ELR (cell line): ENCODE results near the gene TBC1D14.

Source experiments
- DNase-seq: peaks from one replicate; pipeline ENCODE4 v3.0.0-alpha.2; 2015; ENCODE audit warnings: low read depth

Gene TBC1D14, protein sequence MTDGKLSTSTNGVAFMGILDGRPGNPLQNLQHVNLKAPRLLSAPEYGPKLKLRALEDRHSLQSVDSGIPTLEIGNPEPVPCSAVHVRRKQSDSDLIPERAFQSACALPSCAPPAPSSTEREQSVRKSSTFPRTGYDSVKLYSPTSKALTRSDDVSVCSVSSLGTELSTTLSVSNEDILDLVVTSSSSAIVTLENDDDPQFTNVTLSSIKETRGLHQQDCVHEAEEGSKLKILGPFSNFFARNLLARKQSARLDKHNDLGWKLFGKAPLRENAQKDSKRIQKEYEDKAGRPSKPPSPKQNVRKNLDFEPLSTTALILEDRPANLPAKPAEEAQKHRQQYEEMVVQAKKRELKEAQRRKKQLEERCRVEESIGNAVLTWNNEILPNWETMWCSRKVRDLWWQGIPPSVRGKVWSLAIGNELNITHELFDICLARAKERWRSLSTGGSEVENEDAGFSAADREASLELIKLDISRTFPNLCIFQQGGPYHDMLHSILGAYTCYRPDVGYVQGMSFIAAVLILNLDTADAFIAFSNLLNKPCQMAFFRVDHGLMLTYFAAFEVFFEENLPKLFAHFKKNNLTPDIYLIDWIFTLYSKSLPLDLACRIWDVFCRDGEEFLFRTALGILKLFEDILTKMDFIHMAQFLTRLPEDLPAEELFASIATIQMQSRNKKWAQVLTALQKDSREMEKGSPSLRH

DNA sequence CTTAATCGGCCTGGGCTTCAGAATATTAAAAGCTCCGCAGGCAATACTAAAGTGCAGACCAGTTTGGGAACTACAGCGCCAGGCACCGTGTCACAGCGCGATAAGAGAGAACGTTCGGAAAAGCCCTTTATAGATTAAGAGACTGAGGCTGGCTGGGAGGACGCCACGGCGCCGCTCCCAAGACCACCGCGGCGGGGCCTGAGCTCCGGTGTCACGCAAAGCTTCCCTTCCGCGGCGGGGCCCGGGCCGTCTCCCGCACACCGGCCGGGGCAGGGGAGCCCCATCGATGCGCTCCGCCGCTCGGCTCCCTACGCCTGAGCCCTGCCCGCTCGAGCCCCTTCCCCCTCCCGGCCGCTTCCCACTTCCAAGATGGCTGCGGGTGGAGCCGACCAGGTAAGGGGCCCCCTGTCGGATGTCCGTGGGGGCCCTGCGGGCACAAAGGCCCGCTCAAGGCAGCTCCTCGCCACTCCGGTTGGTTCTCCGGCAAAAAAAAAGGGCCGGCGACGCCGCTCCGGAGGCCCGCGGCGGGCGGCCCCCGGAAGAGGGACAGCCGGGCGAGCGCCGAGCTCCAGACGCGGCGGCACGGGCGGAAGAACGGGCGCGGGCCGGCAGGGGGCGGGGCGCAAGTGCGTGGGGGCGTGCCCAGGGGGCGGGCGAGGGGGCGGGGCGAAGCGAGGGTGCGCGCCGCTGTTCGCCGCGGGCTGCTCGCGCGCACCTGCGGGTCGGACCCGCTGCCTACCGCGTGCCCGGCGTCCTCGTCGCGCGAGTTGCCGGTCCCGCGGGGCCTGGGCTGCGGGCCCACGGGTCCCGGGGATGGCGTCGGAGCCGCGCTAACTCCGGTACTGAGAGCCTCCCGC lies at the start of gene TBC1D14:
TSS of gene TBC1D14 (plus strand) at position 714 of the 857 bp plus-strand sequence. CDS start 13,564 bp downstream, outside the sequence.
- peak; percentile 84 for DNase-seq

DNA sequence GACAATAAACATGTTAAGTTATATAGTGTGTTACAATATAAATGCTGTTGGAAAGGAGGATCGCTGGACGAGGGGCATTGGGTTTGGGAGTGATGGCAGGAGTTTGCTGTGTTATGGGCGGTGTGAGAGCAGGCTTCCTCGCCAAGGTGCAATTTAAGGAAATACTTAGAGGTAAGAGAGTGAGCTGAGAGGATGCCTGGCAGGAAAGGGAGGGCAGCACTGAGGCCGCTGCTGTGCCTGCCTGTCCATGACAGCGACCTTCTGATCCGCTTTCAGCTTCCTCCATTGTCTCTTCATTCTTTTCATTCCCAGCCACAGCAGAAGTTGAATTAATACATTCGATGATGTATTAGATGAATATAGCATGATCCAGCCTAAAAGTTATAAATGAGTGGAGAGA lies 41.2 kb upstream of the TBC1D14 start:
- no peak for DNase-seq

DNA sequence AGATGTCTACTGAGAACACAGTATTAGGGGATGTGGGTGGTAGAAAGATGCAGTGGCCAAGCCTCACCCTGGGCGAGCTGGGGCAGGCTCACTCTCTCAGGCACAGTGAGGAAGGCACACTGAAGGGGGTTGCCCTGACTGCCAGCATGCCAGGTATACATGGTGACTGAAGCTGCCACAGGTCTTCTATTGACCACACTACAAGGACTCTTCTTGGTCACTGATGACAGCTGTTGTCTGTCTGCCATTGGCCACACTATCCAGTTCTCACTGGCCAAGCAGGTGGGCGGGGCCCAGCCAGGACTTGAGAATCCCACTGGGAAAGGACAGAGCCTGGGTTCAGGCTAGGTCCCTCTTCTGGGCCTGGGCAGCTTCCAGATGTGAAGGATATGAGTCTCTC lies 39.7 kb upstream of the TBC1D14 start:
- no peak for DNase-seq

DNA sequence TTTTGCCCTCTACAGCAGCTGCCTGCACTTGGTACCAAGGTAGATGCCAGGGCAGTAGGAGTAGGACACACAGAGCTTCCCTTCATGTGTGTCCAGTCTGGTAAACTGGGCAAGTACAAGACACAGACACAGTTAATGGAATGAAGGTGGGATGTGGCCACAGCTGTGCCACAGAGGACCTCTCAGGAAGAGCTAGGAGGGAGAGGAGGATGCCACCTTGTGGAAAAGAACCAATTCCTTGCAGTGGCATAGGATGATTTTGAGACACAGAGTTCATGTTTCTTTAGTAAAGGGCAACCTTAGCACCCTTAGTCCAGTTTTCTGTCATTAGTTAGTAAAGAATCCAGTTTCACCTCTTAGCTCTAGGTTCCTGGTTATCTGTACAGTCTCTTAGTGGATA lies 36.3 kb upstream of the TBC1D14 start:
- DNase-seq = peak; percentile 35

DNA sequence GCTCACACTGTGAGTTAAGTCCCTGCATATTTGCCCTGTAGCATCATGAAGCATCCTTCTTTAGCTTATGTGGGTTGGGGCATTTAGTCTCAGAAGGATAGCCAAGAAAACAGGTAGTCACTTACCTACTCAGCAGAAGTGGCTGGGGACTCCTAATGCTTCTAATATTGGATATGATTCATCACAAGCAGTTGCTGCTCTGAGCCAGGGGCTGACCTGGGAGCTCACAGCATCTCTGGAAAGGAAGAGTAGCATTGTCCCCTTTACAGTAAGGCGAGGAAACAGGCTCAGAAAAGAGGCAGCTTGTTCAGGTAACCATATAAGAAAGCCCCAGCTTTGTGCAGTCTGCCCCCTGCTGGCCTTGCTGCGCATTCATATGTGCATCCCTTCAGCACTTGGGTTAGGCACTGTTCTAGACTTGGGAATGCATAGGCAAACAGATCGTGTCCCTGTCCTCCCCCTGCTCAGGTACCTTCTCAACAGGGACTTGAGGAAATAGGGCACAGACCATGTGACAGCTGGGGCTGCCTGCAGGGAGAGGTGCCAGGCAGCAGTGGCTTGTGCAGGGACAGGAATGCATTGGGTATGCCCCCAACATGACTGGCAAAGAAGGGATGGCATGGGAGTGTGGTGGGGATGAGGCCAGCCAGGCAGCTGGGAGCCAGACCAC lies 35.7 kb upstream of the TBC1D14 start:
- peak; percentile 66 for DNase-seq

DNA sequence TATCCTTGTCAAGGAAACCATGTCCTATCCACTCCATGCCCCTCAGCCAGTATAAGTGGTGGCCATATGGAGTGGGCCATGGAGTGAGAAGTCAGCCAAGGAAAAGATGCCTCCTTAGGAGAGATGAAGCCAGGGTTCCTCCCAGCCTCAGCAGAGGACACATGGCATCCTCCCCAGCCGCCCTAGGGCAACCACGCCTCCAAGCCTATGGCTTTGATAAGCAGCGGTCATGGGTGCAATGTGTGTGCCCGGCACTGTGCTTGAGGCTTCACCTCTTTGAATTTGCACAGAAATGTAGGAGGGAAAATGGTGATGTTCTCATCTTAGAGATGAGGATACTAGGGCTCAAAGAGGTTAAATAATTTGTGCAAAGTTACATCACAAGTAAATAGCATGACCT lies 34.6 kb upstream of the TBC1D14 start:
- no peak for DNase-seq

DNA sequence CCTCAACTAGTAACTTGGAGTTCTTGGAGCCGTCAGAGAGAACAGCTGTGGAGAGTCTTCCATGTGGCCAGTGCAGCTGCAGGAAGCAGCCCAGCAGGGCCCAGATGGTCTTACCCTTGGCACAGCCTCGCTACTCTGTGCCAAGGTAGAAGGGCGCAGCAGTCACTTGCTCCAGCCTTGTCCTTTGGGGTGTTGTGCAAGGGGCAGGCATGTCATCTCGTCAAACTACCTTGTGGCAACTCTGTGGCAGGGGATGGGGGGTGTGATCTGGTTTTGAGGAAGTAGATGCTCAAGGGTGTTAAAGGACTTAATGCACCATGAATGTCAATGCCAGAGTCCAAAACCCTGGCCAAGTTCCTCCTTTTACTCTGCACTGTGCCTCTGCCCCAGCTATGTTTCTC lies 34.2 kb upstream of the TBC1D14 start:
- DNase-seq = no peak

DNA sequence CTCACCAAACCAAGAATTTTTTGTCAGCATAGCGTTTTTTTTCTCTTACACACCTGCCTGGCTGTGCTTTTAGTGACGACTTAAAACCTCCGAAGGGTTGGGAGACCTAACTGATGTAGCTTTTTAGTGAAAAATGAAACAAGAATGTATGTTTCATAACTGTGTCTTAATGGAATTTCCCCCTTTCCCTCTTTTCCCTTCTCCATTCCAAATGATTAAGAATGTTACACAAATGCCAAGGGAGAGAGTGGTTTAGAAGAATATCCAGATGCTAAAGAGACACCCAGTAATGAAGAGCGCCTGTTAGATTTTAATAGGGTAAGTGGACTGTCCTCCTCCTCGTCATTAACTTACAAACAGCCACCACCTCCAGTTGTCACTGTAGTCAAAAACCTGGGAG lies 33.2 kb upstream of the TBC1D14 start:
- no peak for DNase-seq

DNA sequence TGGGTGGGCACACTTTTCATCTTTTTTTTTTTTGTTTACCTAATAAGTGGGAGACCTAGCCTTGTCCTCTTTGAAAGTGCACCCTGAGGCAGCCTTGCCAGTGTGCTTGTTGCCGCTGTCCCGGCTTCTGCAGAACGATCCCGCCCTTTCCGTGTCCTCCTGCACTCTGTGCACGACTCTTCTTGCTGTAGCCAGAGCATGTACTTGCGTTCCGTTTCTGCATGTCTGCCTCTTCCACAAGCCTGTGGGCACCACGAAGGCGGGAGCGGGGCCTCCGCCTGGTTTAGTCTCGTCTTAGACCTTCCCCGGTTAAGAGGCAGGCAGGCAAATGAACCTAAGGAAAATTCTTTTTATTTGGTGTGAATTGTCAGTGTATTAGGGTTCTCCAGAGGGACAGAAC lies 32.6 kb upstream of the TBC1D14 start:
- DNase-seq = no peak

DNA sequence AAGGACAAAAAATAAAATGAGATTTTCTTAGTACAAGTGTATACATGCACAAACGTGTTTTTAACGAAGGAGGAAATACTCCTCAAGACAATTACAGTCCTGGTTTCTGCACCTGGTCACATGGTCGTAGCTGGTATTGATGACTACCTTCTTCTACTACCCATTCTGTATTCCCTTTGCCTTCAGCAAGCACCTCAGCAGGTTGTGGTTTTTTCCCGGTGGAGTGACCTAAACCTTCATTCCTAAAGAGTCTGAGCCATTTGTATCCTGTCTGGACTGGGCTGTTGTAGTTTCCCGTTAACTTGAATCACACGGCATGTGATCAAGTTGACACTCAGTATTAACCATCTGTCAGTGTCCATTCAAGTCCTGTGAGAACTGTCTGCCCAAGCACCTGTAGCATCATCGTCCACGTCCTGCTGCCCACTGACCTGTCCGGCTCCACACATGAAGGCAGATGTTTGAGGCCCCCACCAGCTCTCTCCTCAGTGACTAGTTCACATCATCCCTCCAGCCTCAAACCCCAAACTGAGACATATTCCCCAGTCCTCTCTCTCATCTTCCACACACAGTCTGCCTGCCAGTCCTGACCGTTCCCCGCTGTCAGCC lies 31.1 kb upstream of the TBC1D14 start:
- DNase-seq = no peak

DNA sequence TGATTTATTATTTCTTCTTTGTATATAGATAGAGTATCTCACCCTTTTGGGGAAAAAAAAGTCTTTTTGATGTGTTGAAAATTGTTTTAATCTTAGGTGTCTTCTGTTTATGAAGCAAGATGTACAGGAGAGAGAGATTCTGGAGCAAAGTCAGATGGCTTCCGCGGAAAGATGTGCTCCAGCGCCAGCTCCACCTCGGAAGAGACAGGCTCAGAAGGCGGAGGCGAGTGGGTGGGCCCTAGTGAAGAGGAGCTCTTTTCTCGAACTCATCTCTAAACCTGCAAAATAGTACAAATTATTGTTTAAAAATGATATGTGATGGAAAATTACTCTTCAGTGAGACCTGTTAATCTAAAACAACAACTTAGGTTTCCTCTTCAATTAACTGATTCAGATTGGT lies 28.9 kb upstream of the TBC1D14 start:
- no peak for DNase-seq

DNA sequence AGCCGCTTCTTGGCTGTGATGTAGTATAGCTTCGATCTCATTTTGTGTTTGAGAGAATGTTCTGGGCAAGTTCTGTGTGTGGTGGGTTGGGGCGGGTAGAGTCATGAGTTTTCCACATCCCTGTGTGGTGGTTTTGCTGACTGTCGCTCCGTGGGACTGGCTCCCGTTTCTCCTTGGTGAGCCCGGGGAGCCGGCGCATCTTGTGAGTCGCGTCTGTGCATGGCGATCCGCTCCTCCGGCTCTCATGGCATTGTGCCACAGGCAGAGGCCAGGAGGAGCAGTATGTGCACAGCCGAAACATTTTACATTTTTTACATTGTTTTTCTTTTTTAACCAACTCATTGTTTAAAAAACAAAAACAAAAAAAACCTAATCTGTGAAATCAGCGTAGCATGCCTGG lies 27.7 kb upstream of the TBC1D14 start:
- DNase-seq = no peak

DNA sequence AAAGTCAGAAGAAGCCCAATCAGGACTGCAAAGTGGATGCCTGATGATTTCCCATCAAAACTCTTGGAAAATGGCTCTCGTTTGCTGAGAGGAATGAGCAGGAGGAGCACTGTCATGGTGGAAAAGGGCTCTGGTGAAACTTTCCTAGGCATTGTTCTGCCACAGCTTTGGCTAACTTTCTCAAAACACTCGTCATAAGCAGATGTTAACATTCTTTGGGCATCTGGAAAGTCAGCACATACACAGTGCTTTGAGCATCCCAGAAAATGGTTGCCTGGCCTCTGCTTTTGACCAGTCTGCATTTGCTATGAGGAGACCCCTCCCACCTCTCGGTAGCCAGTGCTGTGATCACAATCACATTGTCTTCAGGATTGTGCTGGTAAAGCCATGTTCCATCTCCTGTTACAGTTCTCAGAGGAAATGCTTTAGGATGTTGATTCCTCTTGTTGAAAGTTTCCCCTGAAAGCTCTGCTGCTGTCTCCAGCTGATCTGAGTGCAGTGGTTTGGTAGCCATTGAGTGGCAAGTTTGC lies 25.2 kb upstream of the TBC1D14 start:
- DNase-seq = no peak

DNA sequence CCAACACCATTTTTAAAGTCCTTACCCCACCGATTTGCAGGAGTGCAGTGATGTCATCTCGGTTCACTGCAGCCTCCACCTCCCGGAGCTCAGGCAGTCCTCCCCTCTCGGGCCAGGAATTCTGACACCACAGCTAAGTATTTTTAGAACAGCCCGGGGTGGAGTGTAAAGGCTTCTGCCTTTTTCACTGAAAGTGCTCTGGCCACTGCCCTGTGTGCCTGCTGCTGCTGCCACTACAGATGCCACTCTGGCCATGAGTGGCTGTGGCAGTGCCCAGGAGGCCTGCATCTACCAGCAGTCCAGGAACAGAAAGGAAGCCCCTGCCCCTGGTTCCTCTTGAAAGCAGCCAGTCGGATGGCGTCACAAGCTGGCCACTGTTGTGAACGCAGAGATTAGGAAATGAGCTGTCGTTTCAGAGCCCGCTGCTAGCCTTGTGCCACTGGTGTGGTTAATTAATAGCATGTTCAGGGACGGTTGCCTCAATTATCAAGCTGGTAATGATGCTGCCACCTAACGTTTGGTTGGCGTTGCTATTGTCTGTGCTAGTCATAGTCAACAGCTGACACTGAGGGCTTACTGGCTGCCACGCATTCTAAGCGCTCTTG lies 23.6 kb upstream of the TBC1D14 start:
- no peak for DNase-seq

DNA sequence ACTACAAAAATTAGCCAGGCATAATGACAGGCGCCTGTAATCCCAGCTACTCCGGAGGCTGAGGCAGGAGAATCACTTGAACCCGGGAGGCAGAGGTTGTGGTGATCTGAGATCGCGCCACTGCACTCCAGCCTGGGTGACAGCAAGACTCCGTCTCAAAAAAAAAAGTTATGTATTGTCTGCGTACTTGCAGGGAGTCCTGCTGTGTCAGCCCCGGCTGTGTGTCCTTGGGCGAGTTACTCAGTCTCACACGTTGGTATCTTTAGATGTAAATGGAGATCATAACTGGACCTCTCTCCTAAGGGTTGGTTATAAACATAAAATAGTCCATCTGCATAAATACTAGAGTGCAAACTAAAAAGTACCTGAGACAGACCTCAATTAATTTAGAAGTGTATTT lies 22.7 kb upstream of the TBC1D14 start:
- no peak for DNase-seq

DNA sequence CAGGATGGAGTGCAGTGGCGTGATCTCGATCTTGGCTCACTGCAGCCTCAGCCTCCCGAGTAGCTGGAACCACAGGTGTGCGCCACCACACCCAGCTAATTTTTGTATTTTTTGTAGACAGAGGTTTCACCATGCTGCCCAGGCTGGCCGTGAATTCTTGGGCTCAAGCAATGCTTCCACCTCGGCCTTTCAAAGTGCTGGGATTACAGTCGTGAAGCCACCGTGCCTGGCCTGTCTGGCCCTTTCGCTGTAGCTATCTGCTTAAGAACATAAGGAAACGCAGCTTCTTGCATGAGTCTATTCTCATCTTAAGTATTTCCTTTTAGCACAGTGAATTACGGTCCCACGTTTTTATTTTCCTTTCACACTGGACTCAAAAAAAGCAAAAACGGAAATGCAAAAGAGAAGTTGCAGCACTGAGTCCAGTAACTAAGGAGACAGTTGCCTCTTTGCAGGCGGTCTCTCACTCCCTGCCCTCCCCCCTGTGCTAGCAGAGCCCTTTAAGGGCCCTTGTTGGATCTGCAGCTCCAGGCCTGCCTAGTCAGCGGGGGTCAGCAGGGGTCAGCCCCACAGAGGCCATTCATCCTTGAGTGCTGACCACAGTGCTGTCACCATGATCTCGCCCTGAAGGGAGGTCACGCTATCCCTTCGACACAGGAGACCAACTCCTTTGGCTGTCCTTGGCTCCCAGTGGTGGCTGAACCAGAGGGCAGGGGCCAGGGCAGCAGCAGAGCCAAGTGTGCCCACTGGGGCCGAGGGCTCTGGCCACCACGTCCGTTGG lies 21.8 kb upstream of the TBC1D14 start:
- no peak for DNase-seq

DNA sequence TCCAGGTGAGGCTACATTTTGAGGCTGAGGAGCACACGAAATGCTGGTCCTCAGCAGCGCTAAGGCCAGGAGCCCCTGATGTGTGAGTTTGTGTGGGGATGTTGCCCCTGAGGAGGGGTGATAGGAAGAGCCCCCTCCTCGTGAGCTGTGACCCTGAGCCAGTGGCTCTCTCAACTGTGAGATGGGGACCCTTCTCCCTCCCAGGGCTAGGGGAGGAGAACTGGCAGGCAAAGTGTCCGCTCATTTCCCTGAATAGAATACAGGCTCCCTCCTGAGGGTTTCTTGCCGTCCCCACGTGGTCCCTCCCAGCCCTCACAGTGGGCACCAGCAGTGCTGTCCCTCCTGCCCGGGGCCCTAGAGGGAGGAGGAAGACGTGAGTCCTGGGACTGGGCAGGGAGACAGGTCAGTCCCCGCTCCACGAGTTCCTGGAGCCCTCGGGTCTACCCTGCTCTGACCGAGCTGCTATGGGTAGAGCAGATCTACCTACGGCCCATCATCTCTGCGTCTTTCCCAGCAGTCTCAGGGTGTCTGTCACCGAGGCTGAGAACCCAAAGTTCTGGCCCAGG lies 21.0 kb upstream of the TBC1D14 start:
- DNase-seq = no peak

DNA sequence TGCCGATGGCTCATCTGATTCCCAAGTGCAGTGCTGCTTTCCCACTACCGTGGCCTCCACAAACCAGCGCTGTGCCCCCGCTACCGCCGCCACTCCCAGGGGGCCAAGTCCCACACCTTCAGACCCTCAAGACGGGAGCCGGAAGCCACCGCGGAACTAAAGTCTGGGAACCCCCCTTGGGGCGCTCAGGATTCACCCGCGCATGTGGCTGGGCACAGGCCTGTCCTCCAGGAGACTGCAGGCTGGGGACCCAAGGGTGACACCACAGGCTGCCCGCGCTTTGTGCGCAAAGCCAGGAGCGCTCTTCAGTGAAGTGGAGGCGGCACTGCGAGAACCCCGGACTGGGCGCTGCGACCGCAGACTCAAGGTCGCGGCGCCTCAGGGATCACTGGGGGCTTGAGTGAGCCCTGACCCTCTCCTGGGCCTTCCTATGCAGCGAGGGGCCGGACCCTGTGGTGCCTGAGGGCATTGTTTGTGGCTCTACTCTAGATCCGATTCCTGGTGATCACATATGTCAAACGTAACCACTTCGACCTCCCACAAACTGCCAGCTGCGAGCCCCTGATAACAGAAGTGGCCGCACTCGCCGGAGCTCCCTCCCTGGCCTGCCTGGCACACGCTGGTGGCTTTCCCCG lies 20.4 kb upstream of the TBC1D14 start:
- no peak for DNase-seq

DNA sequence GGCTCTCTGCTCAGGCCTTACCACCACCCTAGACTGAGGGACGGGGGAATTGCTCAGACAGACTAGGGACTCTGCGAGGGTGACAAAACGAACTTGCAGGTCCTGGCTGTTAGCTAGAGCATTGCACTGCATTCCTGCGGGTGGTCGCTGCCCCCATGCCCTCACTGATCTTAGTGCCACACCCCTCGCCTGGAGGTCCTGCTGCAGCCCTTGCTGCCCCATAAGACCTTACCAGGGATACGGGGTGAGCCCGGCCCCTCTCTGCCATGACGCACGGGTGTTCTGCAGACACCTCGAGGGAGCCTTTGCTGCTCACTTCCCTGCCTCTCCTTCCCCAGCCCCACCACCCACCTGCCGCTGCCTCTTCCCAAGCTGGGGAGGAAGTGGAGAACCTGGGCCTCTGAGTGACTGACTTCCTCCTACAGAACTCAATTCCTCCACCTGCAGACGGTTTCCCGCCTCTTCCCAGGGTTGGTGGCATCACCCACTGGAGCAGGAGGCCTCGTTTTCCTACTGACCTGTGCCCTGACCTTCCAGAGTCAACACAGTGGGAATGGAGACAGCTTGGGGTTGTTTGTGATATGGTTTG lies 19.8 kb upstream of the TBC1D14 start:
- DNase-seq = no peak
